Measurements from ENCODE around the gene GPR52.
"Not testable (repeated sequence)": the region's sequence is repeated elsewhere in the genome, so short reads cannot be mapped to it uniquely, and the experiment has no call there.

Gene GPR52, protein sequence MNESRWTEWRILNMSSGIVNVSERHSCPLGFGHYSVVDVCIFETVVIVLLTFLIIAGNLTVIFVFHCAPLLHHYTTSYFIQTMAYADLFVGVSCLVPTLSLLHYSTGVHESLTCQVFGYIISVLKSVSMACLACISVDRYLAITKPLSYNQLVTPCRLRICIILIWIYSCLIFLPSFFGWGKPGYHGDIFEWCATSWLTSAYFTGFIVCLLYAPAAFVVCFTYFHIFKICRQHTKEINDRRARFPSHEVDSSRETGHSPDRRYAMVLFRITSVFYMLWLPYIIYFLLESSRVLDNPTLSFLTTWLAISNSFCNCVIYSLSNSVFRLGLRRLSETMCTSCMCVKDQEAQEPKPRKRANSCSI

GRCh38 chr1:174447866-174448530 lies at the start of gene GPR52:
GPR52 (plus strand) TSS chr1:174447964; CDS start chr1:174448112, 148 bp downstream.
- no peak within 1 kb of the TSS for H3K27ac ChIP-seq (ENCODE audit: low read length)
- H3K36me3 ChIP-seq (ENCODE audit: control insufficient read depth in 2 of 2, insufficient read depth in 2 of 2, low read length in 2 of 2) = no peaks in the 10 kb centered on the region
- H3K9ac ChIP-seq (ENCODE audit: low read length in 2 of 2) = no peak within 1 kb of the TSS
- H3K4me1 ChIP-seq (ENCODE audit: control insufficient read depth, insufficient read depth, low read length) = no peaks in the 10 kb centered on the region
- H3K4me3 ChIP-seq (ENCODE audit: low read length in 2 of 2) = no peak within 1 kb of the TSS
- no peaks in the 10 kb centered on the region for H3K9me3 ChIP-seq (ENCODE audit: control insufficient read depth in 2 of 2, low read length in 2 of 2)
- no peaks in the 10 kb centered on the region for H3K27me3 ChIP-seq (ENCODE audit: control insufficient read depth in 1 of 2, insufficient read depth in 2 of 2, low read length in 2 of 2)

- H3K36me3 ChIP-seq (ENCODE audit: control insufficient read depth in 2 of 2, insufficient read depth in 2 of 2, low read length in 2 of 2) = peaks cover 0 to 3% of the 10 kb centered on the region in 2 donors
- no peaks in the 10 kb centered on the region for H3K27me3 ChIP-seq (ENCODE audit: control insufficient read depth in 1 of 2, insufficient read depth in 2 of 2, low read length in 2 of 2)
- H3K9me3 ChIP-seq (ENCODE audit: control insufficient read depth in 2 of 2, low read length in 2 of 2) = peaks cover under 1 to 2% of the 10 kb centered on the region in 2 donors
- H3K9ac ChIP-seq (ENCODE audit: low read length in 2 of 2) = no peak overlapping the region
- no peak overlapping the region for H3K27ac ChIP-seq (ENCODE audit: low read length)
- H3K4me3 ChIP-seq (ENCODE audit: low read length in 2 of 2) = no peak overlapping the region
- H3K4me1 ChIP-seq (ENCODE audit: control insufficient read depth, insufficient read depth, low read length) = no peaks in the 10 kb centered on the region
These were observed 49.5 kb upstream of the GPR52 start for GRCh38 chr1:174398246-174398645.

DNA sequence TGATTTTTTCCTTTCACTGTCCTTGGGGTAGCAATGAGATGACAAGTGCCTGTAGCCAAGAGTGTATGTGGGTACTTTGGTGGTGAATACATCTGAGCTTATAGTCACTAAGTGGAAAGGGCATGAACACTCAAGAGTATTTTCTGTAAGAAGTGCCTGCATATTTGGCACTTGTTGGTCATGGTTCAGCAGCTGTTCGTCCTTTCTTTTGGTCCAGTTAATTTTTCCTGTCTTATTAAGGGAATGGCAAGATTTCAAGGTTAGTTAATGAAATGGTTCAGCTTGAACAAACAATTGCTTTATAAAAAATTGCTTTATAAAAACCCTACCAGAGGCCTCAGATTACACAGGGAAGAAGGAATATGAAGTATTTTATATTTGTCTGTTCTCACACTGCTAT lies 48.6 kb upstream of the GPR52 start:
- Histone ChIP-seq H3K9ac (ENCODE audit: low read length in 2 of 2) (no peak overlapping the region), H3K27ac (ENCODE audit: low read length) (no peak overlapping the region), H3K4me3 (ENCODE audit: low read length in 2 of 2) (no peak overlapping the region), H3K9me3 (ENCODE audit: control insufficient read depth in 2 of 2, low read length in 2 of 2) (no peaks in the 10 kb centered on the region), H3K27me3 (ENCODE audit: control insufficient read depth in 1 of 2, insufficient read depth in 2 of 2, low read length in 2 of 2) (no peaks in the 10 kb centered on the region), H3K36me3 (ENCODE audit: control insufficient read depth in 2 of 2, insufficient read depth in 2 of 2, low read length in 2 of 2) (no peaks in the 10 kb centered on the region), H3K4me1 (ENCODE audit: control insufficient read depth, insufficient read depth, low read length) (no peaks in the 10 kb centered on the region)

- no peak overlapping the region for H3K4me3 ChIP-seq (ENCODE audit: low read length in 2 of 2)
- H3K27ac ChIP-seq (ENCODE audit: low read length) = no peak overlapping the region
- no peaks in the 10 kb centered on the region for H3K27me3 ChIP-seq (ENCODE audit: control insufficient read depth in 1 of 2, insufficient read depth in 2 of 2, low read length in 2 of 2)
- H3K4me1 ChIP-seq (ENCODE audit: control insufficient read depth, insufficient read depth, low read length) = no peaks in the 10 kb centered on the region
- H3K9me3 ChIP-seq (ENCODE audit: control insufficient read depth in 2 of 2, low read length in 2 of 2) = no peaks in the 10 kb centered on the region
- no peaks in the 10 kb centered on the region for H3K36me3 ChIP-seq (ENCODE audit: control insufficient read depth in 2 of 2, insufficient read depth in 2 of 2, low read length in 2 of 2)
- no peak overlapping the region for H3K9ac ChIP-seq (ENCODE audit: low read length in 2 of 2)
These were observed 46.7 kb upstream of the GPR52 start for GRCh38 chr1:174401075-174401474.

DNA sequence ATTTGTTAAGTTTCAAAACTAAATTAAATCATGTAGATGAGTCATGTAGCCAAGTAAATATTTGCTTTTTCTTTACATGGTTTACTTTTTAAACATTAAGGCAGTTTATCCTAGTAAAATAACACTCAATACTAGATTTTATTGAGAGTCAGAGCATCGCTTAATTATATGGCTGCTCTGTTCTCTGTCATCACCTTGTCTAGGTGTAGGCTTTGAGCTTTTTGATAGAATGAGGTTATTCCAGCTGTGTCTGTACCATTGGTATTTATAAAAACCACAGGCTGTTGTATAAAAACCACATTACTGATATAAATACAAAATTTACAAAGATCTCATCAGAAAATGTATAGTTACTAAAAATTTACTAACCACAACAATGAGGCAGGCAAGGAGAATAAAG lies 42.5 kb upstream of the GPR52 start:
- no peak overlapping the region for H3K27ac ChIP-seq (ENCODE audit: low read length)
- H3K9me3 ChIP-seq (ENCODE audit: control insufficient read depth in 2 of 2, low read length in 2 of 2) = no peaks in the 10 kb centered on the region
- no peak overlapping the region for H3K9ac ChIP-seq (ENCODE audit: low read length in 2 of 2)
- no peak overlapping the region for H3K4me3 ChIP-seq (ENCODE audit: low read length in 2 of 2)
- H3K36me3 ChIP-seq (ENCODE audit: control insufficient read depth in 2 of 2, insufficient read depth in 2 of 2, low read length in 2 of 2) = no peaks in the 10 kb centered on the region
- no peaks in the 10 kb centered on the region for H3K27me3 ChIP-seq (ENCODE audit: control insufficient read depth in 1 of 2, insufficient read depth in 2 of 2, low read length in 2 of 2)
- H3K4me1 ChIP-seq (ENCODE audit: control insufficient read depth, insufficient read depth, low read length) = no peaks in the 10 kb centered on the region

- Histone ChIP-seq H3K27me3 (ENCODE audit: control insufficient read depth in 1 of 2, insufficient read depth in 2 of 2, low read length in 2 of 2) (no peaks in the 10 kb centered on the region), H3K9ac (ENCODE audit: low read length in 2 of 2) (no peak overlapping the region), H3K36me3 (ENCODE audit: control insufficient read depth in 2 of 2, insufficient read depth in 2 of 2, low read length in 2 of 2) (no peaks in the 10 kb centered on the region), H3K27ac (ENCODE audit: low read length) (no peak overlapping the region), H3K4me3 (ENCODE audit: low read length in 2 of 2) (no peak overlapping the region), H3K4me1 (ENCODE audit: control insufficient read depth, insufficient read depth, low read length) (no peaks in the 10 kb centered on the region), H3K9me3 (ENCODE audit: control insufficient read depth in 2 of 2, low read length in 2 of 2) (no peaks in the 10 kb centered on the region)
These were observed 41.3 kb upstream of the GPR52 start for GRCh38 chr1:174406421-174406820.

GRCh38 chr1:174407665-174408064 lies 40.1 kb upstream of the GPR52 start:
- no peaks in the 10 kb centered on the region for H3K4me1 ChIP-seq (ENCODE audit: control insufficient read depth, insufficient read depth, low read length)
- no peaks in the 10 kb centered on the region for H3K9me3 ChIP-seq (ENCODE audit: control insufficient read depth in 2 of 2, low read length in 2 of 2)
- no peaks in the 10 kb centered on the region for H3K27me3 ChIP-seq (ENCODE audit: control insufficient read depth in 1 of 2, insufficient read depth in 2 of 2, low read length in 2 of 2)
- H3K9ac ChIP-seq (ENCODE audit: low read length in 2 of 2) = no peak overlapping the region
- H3K36me3 ChIP-seq (ENCODE audit: control insufficient read depth in 2 of 2, insufficient read depth in 2 of 2, low read length in 2 of 2) = no peaks in the 10 kb centered on the region
- no peak overlapping the region for H3K4me3 ChIP-seq (ENCODE audit: low read length in 2 of 2)
- H3K27ac ChIP-seq (ENCODE audit: low read length) = no peak overlapping the region

DNA sequence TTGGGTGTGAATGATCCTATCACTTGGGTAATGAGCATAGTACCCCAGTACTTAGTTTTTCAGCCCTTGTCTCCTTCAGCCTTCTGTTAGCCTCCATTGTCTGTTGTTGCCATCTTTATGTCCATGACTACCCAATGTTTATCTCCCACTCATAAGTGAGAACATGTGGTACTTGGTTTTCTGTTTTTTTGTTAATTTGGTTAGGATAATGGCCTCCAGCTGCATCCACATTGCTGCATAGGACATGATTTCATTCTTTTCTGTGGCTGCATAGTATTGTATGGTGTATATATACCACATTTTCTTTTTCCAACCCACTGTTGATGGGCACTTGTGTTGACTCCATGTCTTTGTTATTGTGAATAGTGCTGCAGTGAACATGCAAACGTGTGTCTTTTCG lies 39.6 kb upstream of the GPR52 start:
- H3K27ac ChIP-seq (ENCODE audit: low read length) = no peak overlapping the region
- H3K27me3 ChIP-seq (ENCODE audit: control insufficient read depth in 1 of 2, insufficient read depth in 2 of 2, low read length in 2 of 2) = no peaks in the 10 kb centered on the region
- H3K9ac ChIP-seq (ENCODE audit: low read length in 2 of 2) = no peak overlapping the region
- H3K4me3 ChIP-seq (ENCODE audit: low read length in 2 of 2) = no peak overlapping the region
- no peaks in the 10 kb centered on the region for H3K9me3 ChIP-seq (ENCODE audit: control insufficient read depth in 2 of 2, low read length in 2 of 2)
- H3K4me1 ChIP-seq (ENCODE audit: control insufficient read depth, insufficient read depth, low read length) = no peaks in the 10 kb centered on the region
- H3K36me3 ChIP-seq (ENCODE audit: control insufficient read depth in 2 of 2, insufficient read depth in 2 of 2, low read length in 2 of 2) = no peaks in the 10 kb centered on the region

GRCh38 chr1:174409801-174410200 lies 38.0 kb upstream of the GPR52 start:
- not testable (repeated sequence) for H3K9me3 ChIP-seq (ENCODE audit: control insufficient read depth in 2 of 2, low read length in 2 of 2); H3K27me3 ChIP-seq (ENCODE audit: control insufficient read depth in 1 of 2, insufficient read depth in 2 of 2, low read length in 2 of 2); H3K4me3 ChIP-seq (ENCODE audit: low read length in 2 of 2)

GRCh38 chr1:174413632-174414031 lies 34.1 kb upstream of the GPR52 start:
- Histone ChIP-seq H3K27me3 (ENCODE audit: control insufficient read depth in 1 of 2, insufficient read depth in 2 of 2, low read length in 2 of 2) (no peaks in the 10 kb centered on the region), H3K4me3 (ENCODE audit: low read length in 2 of 2) (no peak overlapping the region), H3K27ac (ENCODE audit: low read length) (no peak overlapping the region), H3K4me1 (ENCODE audit: control insufficient read depth, insufficient read depth, low read length) (no peaks in the 10 kb centered on the region), H3K9ac (ENCODE audit: low read length in 2 of 2) (no peak overlapping the region), H3K36me3 (ENCODE audit: control insufficient read depth in 2 of 2, insufficient read depth in 2 of 2, low read length in 2 of 2) (no peaks in the 10 kb centered on the region), H3K9me3 (ENCODE audit: control insufficient read depth in 2 of 2, low read length in 2 of 2) (no peaks in the 10 kb centered on the region)

More at GRCh38 chr1:174409801-174410200, 38.0 kb upstream of the GPR52 start:
- H3K4me1 ChIP-seq (ENCODE audit: control insufficient read depth, insufficient read depth, low read length); H3K36me3 ChIP-seq (ENCODE audit: control insufficient read depth in 2 of 2, insufficient read depth in 2 of 2, low read length in 2 of 2); H3K27ac ChIP-seq (ENCODE audit: low read length); H3K9ac ChIP-seq (ENCODE audit: low read length in 2 of 2): not testable (repeated sequence)

DNA sequence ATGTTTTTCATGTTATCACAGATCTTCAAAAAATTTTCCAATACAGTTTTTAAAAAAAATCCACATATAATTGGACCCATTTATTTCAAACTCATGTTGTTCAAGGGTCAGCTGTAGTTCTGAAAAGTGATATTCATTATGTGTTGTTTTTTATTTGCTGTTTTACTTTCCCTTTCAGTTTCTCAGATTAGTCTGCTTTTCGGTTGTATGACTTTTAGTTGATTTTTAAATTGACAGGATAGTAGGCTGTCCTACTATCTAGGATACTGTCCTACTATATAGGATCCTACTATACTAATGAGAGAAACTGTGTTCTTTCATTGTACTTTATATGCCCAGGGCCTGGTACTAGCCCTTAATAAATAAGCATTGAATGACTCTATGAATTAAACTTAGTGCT lies 33.6 kb upstream of the GPR52 start:
- no peaks in the 10 kb centered on the region for H3K36me3 ChIP-seq (ENCODE audit: control insufficient read depth in 2 of 2, insufficient read depth in 2 of 2, low read length in 2 of 2)
- H3K9me3 ChIP-seq (ENCODE audit: control insufficient read depth in 2 of 2, low read length in 2 of 2) = no peaks in the 10 kb centered on the region
- H3K9ac ChIP-seq (ENCODE audit: low read length in 2 of 2) = no peak overlapping the region
- H3K4me1 ChIP-seq (ENCODE audit: control insufficient read depth, insufficient read depth, low read length) = no peaks in the 10 kb centered on the region
- H3K4me3 ChIP-seq (ENCODE audit: low read length in 2 of 2) = no peak overlapping the region
- no peaks in the 10 kb centered on the region for H3K27me3 ChIP-seq (ENCODE audit: control insufficient read depth in 1 of 2, insufficient read depth in 2 of 2, low read length in 2 of 2)
- no peak overlapping the region for H3K27ac ChIP-seq (ENCODE audit: low read length)
